Testis (tissue), 2 donors: ENCODE results near the gene NPHP4.

Experiments
- CTCF ChIP-seq, 3 experiments: fragments of 450-650 bp in 2 of 3; fragments of 200-600 bp in 1 of 3; sonication (generic) in 1 of 3; IDR thresholded peaks; one replicate each; pipeline ENCODE4 v1.5.1; 2016 to 2019; ENCODE audit warnings: antibody characterized with exemption in 3 of 3, mild to moderate bottlenecking in 2 of 3, moderate library complexity in 1 of 3
- POLR2A ChIP-seq: fragments of 450-650 bp; IDR thresholded peaks from one replicate; pipeline ENCODE4 v1.6.1; 2017; ENCODE audit warnings: antibody characterized with exemption, mild to moderate bottlenecking, moderate library complexity

GRCh38 chr1:5891736-5892135 is 100.5 kb downstream of the NPHP4 start:
- TF ChIP-seq CTCF (IDR thresholded peaks at IDR 0.05), result no peak
- TF ChIP-seq POLR2A, result no peak
